NB4 (cell line): Measurements from ENCODE around the gene JADE3.

Experiments
- POLR2A ChIP-seq: IDR thresholded peaks from 2 replicates; pipeline ENCODE4 v1.6.1; 2011; ENCODE audit warnings: mild to moderate bottlenecking; ENCODE audit not compliant: insufficient read length; ENCODE audit errors: extremely low read depth
- TF ChIP-seq, protein P1 (sequence below): IDR thresholded peaks from one replicate; pipeline ENCODE4 v1.5.1; 2012; ENCODE audit warnings: low read depth, low read length

DNA sequence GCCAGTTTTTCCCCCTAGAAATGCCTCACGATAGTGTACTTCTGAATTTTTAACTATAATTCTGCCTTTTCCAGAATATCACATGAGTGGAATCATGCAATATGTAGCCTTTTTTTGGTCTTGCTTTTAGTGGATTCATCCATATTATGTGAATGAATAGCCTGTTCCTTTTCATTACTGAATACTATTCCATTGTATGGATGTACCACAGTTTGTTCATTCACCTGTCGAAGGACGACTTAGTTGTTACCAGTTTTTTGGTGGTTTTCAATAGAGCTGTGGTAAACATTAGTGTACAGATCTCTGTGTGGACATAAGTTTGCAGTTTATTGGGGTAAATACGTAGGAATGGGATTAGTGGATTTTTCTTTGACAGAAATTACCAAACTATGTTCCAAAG lies 8.0 kb downstream of the JADE3 start:
- TF ChIP-seq POLR2A: no peak
- TF ChIP-seq, protein P1, sequence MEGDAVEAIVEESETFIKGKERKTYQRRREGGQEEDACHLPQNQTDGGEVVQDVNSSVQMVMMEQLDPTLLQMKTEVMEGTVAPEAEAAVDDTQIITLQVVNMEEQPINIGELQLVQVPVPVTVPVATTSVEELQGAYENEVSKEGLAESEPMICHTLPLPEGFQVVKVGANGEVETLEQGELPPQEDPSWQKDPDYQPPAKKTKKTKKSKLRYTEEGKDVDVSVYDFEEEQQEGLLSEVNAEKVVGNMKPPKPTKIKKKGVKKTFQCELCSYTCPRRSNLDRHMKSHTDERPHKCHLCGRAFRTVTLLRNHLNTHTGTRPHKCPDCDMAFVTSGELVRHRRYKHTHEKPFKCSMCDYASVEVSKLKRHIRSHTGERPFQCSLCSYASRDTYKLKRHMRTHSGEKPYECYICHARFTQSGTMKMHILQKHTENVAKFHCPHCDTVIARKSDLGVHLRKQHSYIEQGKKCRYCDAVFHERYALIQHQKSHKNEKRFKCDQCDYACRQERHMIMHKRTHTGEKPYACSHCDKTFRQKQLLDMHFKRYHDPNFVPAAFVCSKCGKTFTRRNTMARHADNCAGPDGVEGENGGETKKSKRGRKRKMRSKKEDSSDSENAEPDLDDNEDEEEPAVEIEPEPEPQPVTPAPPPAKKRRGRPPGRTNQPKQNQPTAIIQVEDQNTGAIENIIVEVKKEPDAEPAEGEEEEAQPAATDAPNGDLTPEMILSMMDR: no peak
